Esophagus muscularis mucosa (tissue), 4 donors: ENCODE measurements around the gene COMMD1. TPM values are rescaled to one million over a fixed set of nuclear protein-coding genes. Genes with fewer than 3 reads are reported as not detected.
"Not testable (repeated sequence)": the region's sequence is repeated elsewhere in the genome, so short reads cannot be mapped to it uniquely, and the experiment has no call there.

Source experiments
- DNase-seq: peaks from one replicate; pipeline ENCODE4 v3.0.0-alpha.2; 2017; ENCODE audit errors: extremely low spot score
- H3K27ac ChIP-seq, 4 donors: fragments of 200-600 bp; sonication (generic); replicated peaks in 1 of 4; 1 replicate in 3 of 4; 2 replicates in 1 of 4; pipeline ENCODE4 v1.5.1; 2016 to 2019; ENCODE audit warnings: mild to moderate bottlenecking in 1 of 4
- H3K27me3 ChIP-seq, 4 donors: fragments of 200-600 bp; sonication (generic); one replicate each; pipeline versions ENCODE4 v1.5.1 to v1.6.0; 2016 to 2019
- H3K36me3 ChIP-seq, 4 donors: fragments of 200-600 bp; sonication (generic); one replicate each; pipeline ENCODE4 v1.5.1; 2016 to 2019
- H3K4me1 ChIP-seq, 4 donors: fragments of 200-600 bp; sonication (generic); one replicate each; pipeline ENCODE4 v1.5.1; 2016 to 2019
- H3K4me3 ChIP-seq, 4 donors: fragments of 200-600 bp; sonication (generic); 1 replicate in 2 of 4; 2 replicates in 2 of 4; pipeline ENCODE4 v1.5.1; 2016 to 2019; ENCODE audit warnings: mild to moderate bottlenecking in 4 of 4, moderate library complexity in 1 of 4
- H3K9me3 ChIP-seq, 4 donors: fragments of 200-600 bp; sonication (generic); 1 replicate in 3 of 4; 2 replicates in 1 of 4; pipeline ENCODE4 v1.5.1; 2016 to 2019
- EP300 ChIP-seq: sonication (generic); formaldehyde crosslinking; IDR thresholded peaks from one replicate; pipeline ENCODE4 v1.6.1; 2017; ENCODE audit warnings: antibody characterized with exemption
- POLR2A ChIP-seq: fragments of 450-650 bp; IDR thresholded peaks from one replicate; pipeline ENCODE4 v1.6.1; 2017; ENCODE audit warnings: antibody characterized with exemption, moderate library complexity, mild to moderate bottlenecking, low read depth
- POLR2AphosphoS5 ChIP-seq, 2 donors: sonication (generic); formaldehyde crosslinking; IDR thresholded peaks; one replicate each; pipeline ENCODE4 v1.6.1; 2017; ENCODE audit warnings: antibody characterized with exemption in 2 of 2
- WGBS: methylation state at CpG from one replicate; pipeline ENCODE4 v1.1.5; 2018; 5-methylcytosine and 5-hydroxymethylcytosine counted together
- intact Hi-C: fragments of 100-400 bp; cut with DNase I; formaldehyde crosslinking; loops from one replicate; pipeline ENCODE4 v1.15.1; 2023
- total RNA-seq, 4 donors: library from RNA; depleted of rRNA; stranded (reverse); fragments of >200 nt; gene quantifications; one replicate each; pipeline versions ENCODE4 v1.1.0 to v1.2.1, GENCODE V29; 2016
- TF ChIP-seq, protein P1 (sequence below), 3 experiments: fragments of 200-600 bp in 2 of 3; fragments of 450-650 bp in 1 of 3; sonication (generic) in 2 of 3; IDR thresholded peaks; one replicate each; pipeline ENCODE4 v1.5.1; 2017 to 2019; ENCODE audit warnings: antibody characterized with exemption in 3 of 3, mild to moderate bottlenecking in 2 of 3, moderate library complexity in 1 of 3

Gene COMMD1
- total RNA-seq, 4 donors from 2014 or later = 25.1 to 42.4 (median 37.2) TPM

DNA sequence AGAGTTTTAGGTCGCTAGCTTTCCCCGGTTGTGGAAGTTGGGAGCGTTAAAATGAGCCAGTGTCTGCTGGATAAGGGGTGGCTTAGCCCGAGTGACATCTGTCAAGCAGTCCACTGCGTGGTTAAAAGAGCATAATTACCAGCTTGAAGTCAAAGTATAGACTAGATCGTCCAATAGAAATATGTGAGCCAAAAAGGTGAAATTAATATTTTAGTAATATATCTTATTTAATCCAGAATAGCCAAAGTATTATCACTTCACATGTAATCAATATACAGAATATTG, 654 bp downstream of the COMMD1 start:
- Histone ChIP-seq H3K4me3 (peak overlapping the region; percentile 77 to 85 (median 80)), H3K9me3 (no peaks in the 10 kb centered on the region), H3K27me3 (no peaks in the 10 kb centered on the region), H3K27ac (peak overlapping the region; percentile 52 to 80 (median 72)), H3K36me3 (no peaks in the 10 kb centered on the region), H3K4me1 (peaks cover 12 to 31% (median 25%) of the 10 kb centered on the region in 4 donors)
- WGBS = 1% methylated on average over 6 of the region's 6 CpGs
- peak; percentile 8 for DNase-seq
- intact Hi-C loops = no loop called here
- TF ChIP-seq POLR2AphosphoS5 (IDR thresholded peaks at IDR 0.05) (no peak), POLR2A (no peak), EP300 (no peak)
- TF ChIP-seq, protein P1, sequence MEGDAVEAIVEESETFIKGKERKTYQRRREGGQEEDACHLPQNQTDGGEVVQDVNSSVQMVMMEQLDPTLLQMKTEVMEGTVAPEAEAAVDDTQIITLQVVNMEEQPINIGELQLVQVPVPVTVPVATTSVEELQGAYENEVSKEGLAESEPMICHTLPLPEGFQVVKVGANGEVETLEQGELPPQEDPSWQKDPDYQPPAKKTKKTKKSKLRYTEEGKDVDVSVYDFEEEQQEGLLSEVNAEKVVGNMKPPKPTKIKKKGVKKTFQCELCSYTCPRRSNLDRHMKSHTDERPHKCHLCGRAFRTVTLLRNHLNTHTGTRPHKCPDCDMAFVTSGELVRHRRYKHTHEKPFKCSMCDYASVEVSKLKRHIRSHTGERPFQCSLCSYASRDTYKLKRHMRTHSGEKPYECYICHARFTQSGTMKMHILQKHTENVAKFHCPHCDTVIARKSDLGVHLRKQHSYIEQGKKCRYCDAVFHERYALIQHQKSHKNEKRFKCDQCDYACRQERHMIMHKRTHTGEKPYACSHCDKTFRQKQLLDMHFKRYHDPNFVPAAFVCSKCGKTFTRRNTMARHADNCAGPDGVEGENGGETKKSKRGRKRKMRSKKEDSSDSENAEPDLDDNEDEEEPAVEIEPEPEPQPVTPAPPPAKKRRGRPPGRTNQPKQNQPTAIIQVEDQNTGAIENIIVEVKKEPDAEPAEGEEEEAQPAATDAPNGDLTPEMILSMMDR (IDR thresholded peaks at IDR 0.05) = no peak

DNA sequence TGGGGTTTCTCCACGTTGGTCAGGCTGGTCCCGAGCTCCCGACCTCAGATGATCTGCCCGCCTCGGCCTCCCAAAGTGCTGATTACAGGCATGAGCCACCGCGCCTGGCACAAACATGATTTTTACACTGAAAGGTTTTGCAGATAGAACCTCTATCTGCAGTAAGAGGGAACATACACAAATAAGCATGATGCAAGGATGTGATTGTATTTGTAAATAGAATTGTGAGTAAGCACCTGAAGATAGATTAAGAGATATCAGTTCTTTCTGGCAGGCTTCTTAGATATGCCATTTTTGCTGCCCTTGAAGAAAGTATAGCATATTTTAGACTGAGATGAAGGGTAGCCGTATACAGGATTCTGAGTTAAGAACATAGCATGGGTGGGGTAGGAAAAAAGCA, 3.6 kb downstream of the COMMD1 start:
- H3K27ac ChIP-seq = no peak overlapping the region
- peaks cover 12 to 35% (median 27%) of the 10 kb centered on the region in 4 donors for H3K4me1 ChIP-seq
- H3K9me3 ChIP-seq = no peaks in the 10 kb centered on the region
- DNase-seq = no peak
- H3K36me3 ChIP-seq = no peaks in the 10 kb centered on the region
- 95% methylated on average over 8 of the region's 8 CpGs for WGBS
- no peaks in the 10 kb centered on the region for H3K27me3 ChIP-seq
- intact Hi-C loops = no loop called here
- no peak overlapping the region for H3K4me3 ChIP-seq
- TF ChIP-seq POLR2A (no peak), POLR2AphosphoS5 (IDR thresholded peaks at IDR 0.05) (no peak), EP300 (no peak)
- TF ChIP-seq, protein P1 (IDR thresholded peaks at IDR 0.05) = no peak

DNA sequence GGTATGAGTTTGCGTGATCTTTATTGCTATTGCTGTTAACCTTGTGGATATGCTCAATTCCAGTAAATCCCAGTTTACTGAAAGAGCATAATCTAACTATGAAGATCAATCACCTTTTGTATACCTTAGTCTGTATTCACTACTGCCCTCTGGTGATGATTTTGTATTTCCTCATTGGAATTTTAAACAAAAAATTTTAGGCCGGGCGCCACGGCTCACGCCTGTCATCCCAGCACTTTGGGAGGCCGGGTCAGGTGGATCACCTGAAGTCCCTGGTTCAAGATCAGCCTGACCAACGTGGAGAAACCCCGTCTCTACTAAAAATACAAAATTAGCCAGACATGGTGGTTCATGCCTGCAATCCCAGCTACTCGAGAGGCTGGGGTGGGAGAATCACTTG, 5.1 kb downstream of the COMMD1 start:
- DNase-seq = no peak
- Histone ChIP-seq H3K4me1 (peaks cover 12 to 30% (median 20%) of the 10 kb centered on the region in 4 donors), H3K27ac (no peak overlapping the region), H3K27me3 (no peaks in the 10 kb centered on the region), H3K36me3 (no peaks in the 10 kb centered on the region), H3K4me3 (no peak overlapping the region), H3K9me3 (no peaks in the 10 kb centered on the region)
- 69% methylated on average over 9 of the region's 9 CpGs for WGBS
- intact Hi-C loops = loop anchor here (10.0 kb wide), 1 partner anchor 284 kb away; the partner anchor contains the start of gene B3GNT2
- no peak for TF ChIP-seq POLR2A
- TF ChIP-seq, protein P1 (IDR thresholded peaks at IDR 0.05) = peak in 2 of 3 experiments; percentile 14 to 34

DNA sequence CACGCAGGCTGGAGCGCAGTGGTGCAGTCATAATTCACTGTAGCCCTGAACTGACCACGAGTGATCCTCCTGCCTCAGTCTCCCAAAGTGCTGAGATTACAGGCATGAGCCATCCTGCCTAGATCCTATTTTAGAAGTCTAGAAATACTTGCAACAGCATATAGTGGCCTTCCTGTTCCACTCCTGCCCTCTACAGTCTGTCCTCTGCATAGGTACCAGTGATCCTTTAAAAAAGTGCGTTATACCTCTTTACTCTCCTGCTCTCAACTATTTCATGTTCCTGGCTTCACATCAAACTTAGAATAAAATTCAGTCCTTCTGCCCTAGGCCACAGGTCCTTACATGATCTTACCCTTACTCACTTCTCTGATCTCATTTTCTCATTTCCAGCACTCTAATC, 6.0 kb downstream of the COMMD1 start:
- intact Hi-C loops = loop anchor here (10.0 kb wide), 1 partner anchor 283 kb away; the partner anchor contains the start of gene B3GNT2
- peaks cover 0 to 7% (median 2%) of the 10 kb centered on the region in 4 donors for H3K36me3 ChIP-seq
- H3K9me3 ChIP-seq = no peaks in the 10 kb centered on the region
- WGBS = 94% methylated on average over 4 of the region's 4 CpGs
- no peaks in the 10 kb centered on the region for H3K27me3 ChIP-seq
- no peak overlapping the region for H3K4me3 ChIP-seq
- H3K4me1 ChIP-seq = peaks cover 8 to 25% (median 15%) of the 10 kb centered on the region in 4 donors
- DNase-seq = no peak
- TF ChIP-seq POLR2AphosphoS5 (IDR thresholded peaks at IDR 0.05) (no peak), POLR2A (no peak), EP300 (no peak)
- TF ChIP-seq, protein P1 (IDR thresholded peaks at IDR 0.05) = no peak
- H3K27ac ChIP-seq = no peak overlapping the region

DNA sequence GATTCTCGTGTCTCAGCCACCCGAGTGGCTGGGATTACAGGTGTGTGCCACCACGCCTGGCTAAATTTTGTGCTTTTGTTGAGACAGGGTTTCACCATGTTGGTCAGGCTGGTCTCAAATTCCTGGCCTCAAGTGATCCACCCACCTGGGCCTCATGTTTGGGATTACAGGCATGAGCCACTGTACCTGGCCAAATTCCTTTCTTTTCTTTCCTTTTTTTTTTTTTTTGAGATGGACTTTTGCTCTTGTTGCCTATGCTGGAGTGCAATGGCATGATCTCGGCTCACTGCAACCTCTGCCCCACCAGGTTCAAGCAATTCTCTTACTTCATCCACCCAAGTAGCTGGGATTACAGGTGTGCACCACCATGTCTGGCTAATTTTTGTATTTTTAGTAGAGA, 9.3 kb downstream of the COMMD1 start:
- H3K4me3 ChIP-seq, H3K9me3 ChIP-seq, H3K27ac ChIP-seq, H3K27me3 ChIP-seq: not testable (repeated sequence)
- DNase-seq = peak; percentile 4
- Histone ChIP-seq H3K36me3 (peaks cover 0 to 12% (median 5%) of the 10 kb centered on the region in 4 donors), H3K4me1 (peaks cover 1 to 13% (median 7%) of the 10 kb centered on the region in 4 donors)
- intact Hi-C loops = loop anchor here (10.0 kb wide), 1 partner anchor 280 kb away; the partner anchor contains the start of gene B3GNT2
- WGBS = 97% methylated on average over 4 of the region's 4 CpGs
